Ishikawa (cell line): ENCODE data around the gene ITGA1.

Experiments used
- EGR1 ChIP-seq: IDR thresholded peaks from 2 replicates; pipeline ENCODE4 v1.6.1; 2012
- EP300 ChIP-seq: IDR thresholded peaks from 2 replicates; pipeline ENCODE4 v1.6.1; 2012; ENCODE audit warnings: borderline replicate concordance
- RAD21 ChIP-seq: IDR thresholded peaks from 2 replicates; pipeline ENCODE4 v1.6.1; 2012; ENCODE audit warnings: low read depth
- TAF1 ChIP-seq: IDR thresholded peaks from 2 replicates; pipeline ENCODE4 v1.6.1; 2012; ENCODE audit warnings: low read depth, mild to moderate bottlenecking
- TCF12 ChIP-seq: IDR thresholded peaks from 2 replicates; pipeline ENCODE4 v1.6.1; 2012; ENCODE audit warnings: low read depth
- TEAD4 ChIP-seq: IDR thresholded peaks from 2 replicates; pipeline ENCODE4 v1.6.1; 2012
- YY1 ChIP-seq: IDR thresholded peaks from 2 replicates; pipeline ENCODE4 v1.6.1; 2012; ENCODE audit warnings: low read depth
- ZBTB7A ChIP-seq: IDR thresholded peaks from 2 replicates; pipeline ENCODE4 v1.6.1; 2012; ENCODE audit warnings: low read depth
- TF ChIP-seq, protein P1 (sequence below): IDR thresholded peaks from 2 replicates; pipeline ENCODE4 v1.6.1; 2012
- TF ChIP-seq, protein P2 (sequence below): IDR thresholded peaks from 2 replicates; pipeline ENCODE4 v1.6.1; 2012; ENCODE audit warnings: low read depth, mild to moderate bottlenecking
- TF ChIP-seq, protein P3 (sequence below): IDR thresholded peaks from 2 replicates; pipeline ENCODE4 v1.6.1; 2012

DNA sequence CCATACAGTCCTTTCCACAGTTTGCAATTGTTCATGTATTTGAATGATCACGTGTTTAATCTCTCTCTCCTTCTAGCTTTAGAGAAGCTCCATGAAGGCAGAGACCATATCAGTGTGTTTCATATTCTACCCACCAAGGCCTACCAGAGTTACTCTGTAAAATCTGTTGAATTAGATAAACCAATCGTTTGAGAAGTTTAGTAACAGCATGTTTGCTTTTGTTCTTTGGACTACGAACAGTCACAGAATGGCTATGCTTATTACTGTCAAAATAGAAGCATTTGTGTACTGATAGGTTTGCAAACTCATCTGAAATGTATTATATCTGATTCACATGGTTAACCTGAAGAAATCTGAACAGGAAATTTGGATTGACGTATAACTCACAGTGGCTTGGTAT lies 93.8 kb downstream of the ITGA1 start:
- no peak for TF ChIP-seq EP300
- TF ChIP-seq ZBTB7A, result no peak
- TF ChIP-seq RAD21, result no peak
- no peak for TF ChIP-seq TAF1
- TF ChIP-seq TEAD4, result no peak
- TF ChIP-seq, protein P1, sequence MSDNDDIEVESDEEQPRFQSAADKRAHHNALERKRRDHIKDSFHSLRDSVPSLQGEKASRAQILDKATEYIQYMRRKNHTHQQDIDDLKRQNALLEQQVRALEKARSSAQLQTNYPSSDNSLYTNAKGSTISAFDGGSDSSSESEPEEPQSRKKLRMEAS, result no peak
- TF ChIP-seq, protein P2, sequence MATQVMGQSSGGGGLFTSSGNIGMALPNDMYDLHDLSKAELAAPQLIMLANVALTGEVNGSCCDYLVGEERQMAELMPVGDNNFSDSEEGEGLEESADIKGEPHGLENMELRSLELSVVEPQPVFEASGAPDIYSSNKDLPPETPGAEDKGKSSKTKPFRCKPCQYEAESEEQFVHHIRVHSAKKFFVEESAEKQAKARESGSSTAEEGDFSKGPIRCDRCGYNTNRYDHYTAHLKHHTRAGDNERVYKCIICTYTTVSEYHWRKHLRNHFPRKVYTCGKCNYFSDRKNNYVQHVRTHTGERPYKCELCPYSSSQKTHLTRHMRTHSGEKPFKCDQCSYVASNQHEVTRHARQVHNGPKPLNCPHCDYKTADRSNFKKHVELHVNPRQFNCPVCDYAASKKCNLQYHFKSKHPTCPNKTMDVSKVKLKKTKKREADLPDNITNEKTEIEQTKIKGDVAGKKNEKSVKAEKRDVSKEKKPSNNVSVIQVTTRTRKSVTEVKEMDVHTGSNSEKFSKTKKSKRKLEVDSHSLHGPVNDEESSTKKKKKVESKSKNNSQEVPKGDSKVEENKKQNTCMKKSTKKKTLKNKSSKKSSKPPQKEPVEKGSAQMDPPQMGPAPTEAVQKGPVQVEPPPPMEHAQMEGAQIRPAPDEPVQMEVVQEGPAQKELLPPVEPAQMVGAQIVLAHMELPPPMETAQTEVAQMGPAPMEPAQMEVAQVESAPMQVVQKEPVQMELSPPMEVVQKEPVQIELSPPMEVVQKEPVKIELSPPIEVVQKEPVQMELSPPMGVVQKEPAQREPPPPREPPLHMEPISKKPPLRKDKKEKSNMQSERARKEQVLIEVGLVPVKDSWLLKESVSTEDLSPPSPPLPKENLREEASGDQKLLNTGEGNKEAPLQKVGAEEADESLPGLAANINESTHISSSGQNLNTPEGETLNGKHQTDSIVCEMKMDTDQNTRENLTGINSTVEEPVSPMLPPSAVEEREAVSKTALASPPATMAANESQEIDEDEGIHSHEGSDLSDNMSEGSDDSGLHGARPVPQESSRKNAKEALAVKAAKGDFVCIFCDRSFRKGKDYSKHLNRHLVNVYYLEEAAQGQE, result no peak
- TF ChIP-seq, protein P3, sequence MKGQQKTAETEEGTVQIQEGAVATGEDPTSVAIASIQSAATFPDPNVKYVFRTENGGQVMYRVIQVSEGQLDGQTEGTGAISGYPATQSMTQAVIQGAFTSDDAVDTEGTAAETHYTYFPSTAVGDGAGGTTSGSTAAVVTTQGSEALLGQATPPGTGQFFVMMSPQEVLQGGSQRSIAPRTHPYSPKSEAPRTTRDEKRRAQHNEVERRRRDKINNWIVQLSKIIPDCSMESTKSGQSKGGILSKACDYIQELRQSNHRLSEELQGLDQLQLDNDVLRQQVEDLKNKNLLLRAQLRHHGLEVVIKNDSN, result no peak
- no peak for TF ChIP-seq YY1
- no peak for TF ChIP-seq TCF12
- no peak for TF ChIP-seq EGR1
